ENCODE data around the gene F10.

The F10 gene

GRCh38 chr13:113168211-113168610 lies 45.6 kb downstream of the F10 start:
- H3K79me2 ChIP-seq (ENCODE audit: insufficient read depth, low read length) = no peaks in the 10 kb centered on the region

GRCh38 chr13:113169277-113170272 lies 47.0 kb downstream of the F10 start:
- Histone ChIP-seq H3K4me1 (ENCODE audit: insufficient read depth, low read length, poor library complexity, severe bottlenecking) (peaks cover 12% of the 10 kb centered on the region), H3K79me2 (ENCODE audit: insufficient read depth, low read length) (no peaks in the 10 kb centered on the region), H3K9me3 (ENCODE audit: insufficient read depth, low read depth, low read length) (no peaks in the 10 kb centered on the region), H3K9me2 (replicated peaks; ENCODE audit: low read depth, low read length) (no peaks in the 10 kb centered on the region), H3K9ac (ENCODE audit: low read depth, low read length, poor library complexity, severe bottlenecking) (no peak overlapping the region), H3K4me3 (ENCODE audit: low read length, poor library complexity, severe bottlenecking) (no peak overlapping the region), H3K4me2 (ENCODE audit: low read depth, low read length, poor library complexity, severe bottlenecking) (no peak overlapping the region), H3F3A (ENCODE audit: low read depth) (no peaks in the 10 kb centered on the region), H3K27me3 (ENCODE audit: insufficient read depth, low read length, poor library complexity, severe bottlenecking) (no peaks in the 10 kb centered on the region), H2AFZ (ENCODE audit: low read length) (no peak overlapping the region), H3K36me3 (ENCODE audit: insufficient read depth, low read length) (peaks cover 7% of the 10 kb centered on the region; the same call in 1 of the 2 replicates), H4K20me1 (ENCODE audit: insufficient read depth, low read length, poor library complexity, severe bottlenecking) (no peaks in the 10 kb centered on the region)
- TF ChIP-seq EZH2phosphoT487 (IDR thresholded peaks at IDR 0.05; ENCODE audit: borderline replicate concordance) = no peak
- TF ChIP-seq CTCF (conservative IDR thresholded peaks at IDR 0.05; ENCODE audit: low read length) = no peak

More at GRCh38 chr13:113168211-113168610, 45.6 kb downstream of the F10 start:
- no peaks in the 10 kb centered on the region for H4K20me1 ChIP-seq (ENCODE audit: insufficient read depth, low read length, poor library complexity, severe bottlenecking)
- H2AFZ ChIP-seq (ENCODE audit: low read length) = no peak overlapping the region
- H3K9ac ChIP-seq (ENCODE audit: low read depth, low read length, poor library complexity, severe bottlenecking) = no peak overlapping the region
- no peak for TF ChIP-seq CTCF (conservative IDR thresholded peaks at IDR 0.05; ENCODE audit: low read length)
- TF ChIP-seq EZH2phosphoT487 (IDR thresholded peaks at IDR 0.05; ENCODE audit: borderline replicate concordance) = no peak
- H3K36me3 ChIP-seq (ENCODE audit: insufficient read depth, low read length) = peaks cover 4% of the 10 kb centered on the region; the same call in 1 of the 2 replicates
- peaks cover 12% of the 10 kb centered on the region for H3K4me1 ChIP-seq (ENCODE audit: insufficient read depth, low read length, poor library complexity, severe bottlenecking)
- H3K4me2 ChIP-seq (ENCODE audit: low read depth, low read length, poor library complexity, severe bottlenecking) = no peak overlapping the region
- no peaks in the 10 kb centered on the region for H3K9me2 ChIP-seq (replicated peaks; ENCODE audit: low read depth, low read length)
- H3F3A ChIP-seq (ENCODE audit: low read depth) = no peaks in the 10 kb centered on the region
- H3K9me3 ChIP-seq (ENCODE audit: insufficient read depth, low read depth, low read length) = no peaks in the 10 kb centered on the region
- no peaks in the 10 kb centered on the region for H3K27me3 ChIP-seq (ENCODE audit: insufficient read depth, low read length, poor library complexity, severe bottlenecking)
- H3K4me3 ChIP-seq (ENCODE audit: low read length, poor library complexity, severe bottlenecking) = no peak overlapping the region

- no peaks in the 10 kb centered on the region for H4K20me1 ChIP-seq (ENCODE audit: insufficient read depth, low read length, poor library complexity, severe bottlenecking)
- H3K27me3 ChIP-seq (ENCODE audit: insufficient read depth, low read length, poor library complexity, severe bottlenecking) = no peaks in the 10 kb centered on the region
- TF ChIP-seq EZH2phosphoT487 (IDR thresholded peaks at IDR 0.05; ENCODE audit: borderline replicate concordance) = no peak
- TF ChIP-seq CTCF (conservative IDR thresholded peaks at IDR 0.05; ENCODE audit: low read length) = no peak
- no peaks in the 10 kb centered on the region for H3K79me2 ChIP-seq (ENCODE audit: insufficient read depth, low read length)
- H3F3A ChIP-seq (ENCODE audit: low read depth) = no peaks in the 10 kb centered on the region
- H2AFZ ChIP-seq (ENCODE audit: low read length) = no peak overlapping the region
- H3K4me3 ChIP-seq (ENCODE audit: low read length, poor library complexity, severe bottlenecking) = no peak overlapping the region
- H3K4me1 ChIP-seq (ENCODE audit: insufficient read depth, low read length, poor library complexity, severe bottlenecking) = peaks cover 12% of the 10 kb centered on the region
- H3K9me3 ChIP-seq (ENCODE audit: insufficient read depth, low read depth, low read length) = no peaks in the 10 kb centered on the region
- no peaks in the 10 kb centered on the region for H3K9me2 ChIP-seq (replicated peaks; ENCODE audit: low read depth, low read length)
- peaks cover 16% of the 10 kb centered on the region; the same call in 1 of the 2 replicates for H3K36me3 ChIP-seq (ENCODE audit: insufficient read depth, low read length)
- no peak overlapping the region for H3K9ac ChIP-seq (ENCODE audit: low read depth, low read length, poor library complexity, severe bottlenecking)
- H3K4me2 ChIP-seq (ENCODE audit: low read depth, low read length, poor library complexity, severe bottlenecking) = peak overlapping the region; percentile 66
These were observed 47.9 kb downstream of the F10 start for GRCh38 chr13:113170511-113170910.
